ENCODE measurements around the gene RASA3.

DNA sequence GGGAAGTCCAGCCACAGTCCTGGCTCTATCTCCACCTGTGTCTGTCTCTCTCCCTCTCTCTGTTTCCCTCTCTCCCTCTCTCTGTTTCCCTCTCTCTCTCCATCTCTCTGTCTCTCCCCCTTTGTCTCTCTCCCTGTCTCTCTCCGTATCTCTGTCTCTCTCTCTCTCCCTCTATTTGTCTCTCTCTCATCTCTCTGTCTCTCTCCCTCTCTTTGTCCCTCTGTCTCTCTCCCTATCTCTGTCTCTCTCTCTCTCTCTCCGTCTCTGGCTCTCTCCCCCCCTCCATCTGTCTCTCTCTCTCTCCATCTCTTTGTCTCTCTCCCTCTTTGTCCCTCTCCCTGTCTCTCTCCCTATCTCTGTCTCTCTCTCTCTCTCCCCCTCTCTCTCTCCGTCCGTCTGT, 119.1 kb downstream of the RASA3 start:
- TF ChIP-seq CTCF (conservative IDR thresholded peaks at IDR 0.05): no peak
- no peak for TF ChIP-seq EZH2 (IDR thresholded peaks at IDR 0.05; ENCODE audit: low read depth)
